OCI-LY7 (cell line): ENCODE data around the gene HCN3. TPM values are rescaled to one million over a fixed set of nuclear protein-coding genes. Genes with fewer than 3 reads are reported as not detected.
"Not testable (repeated sequence)": the region's sequence is repeated elsewhere in the genome, so short reads cannot be mapped to it uniquely, and the experiment has no call there.

Experiments
- BruUV-seq: library from RNA; stranded (reverse); fragments of 400-500 nt; replicated peaks from 2 replicates; lab custom pipeline; 2021; lab: Mats Ljungman, UMichigan
- CTCF ChIA-PET: fragments of 300-600 bp; sonication (Branson Sonifier 250); formaldehyde crosslinking; loops from one replicate; lab custom pipeline; 2022; ENCODE audit warnings: antibody characterized with exemption; ENCODE audit not compliant: unreplicated experiment; lab: Charles Lee
- POLR2A ChIA-PET: fragments of 300-600 bp; sonication (Branson Sonifier 250); formaldehyde crosslinking; loops from one replicate; lab custom pipeline; 2022; ENCODE audit warnings: antibody characterized with exemption; lab: Charles Lee
- DNase-seq: peaks from one replicate; pipeline ENCODE4 v3.0.0-alpha.2; 2015; ENCODE audit warnings: low spot score
- H2AFZ ChIP-seq: fragments of 200-600 bp; sonication (generic), shearing (Covaris generic); 2 replicates; pipeline ENCODE4 v1.6.1; 2014; ENCODE audit warnings: mild to moderate bottlenecking, antibody characterized with exemption, low read length, moderate library complexity
- H3K27ac ChIP-seq: fragments of 200-600 bp; sonication (generic); 2 replicates; pipeline ENCODE4 v1.5.1; 2014; ENCODE audit warnings: mixed run types, low read depth, mild to moderate bottlenecking, moderate library complexity, low read length, inconsistent platforms; ENCODE audit not compliant: poor library complexity, severe bottlenecking
- H3K36me3 ChIP-seq: fragments of 200-600 bp; sonication (generic); 2 replicates; pipeline ENCODE4 v1.6.1; 2014; ENCODE audit warnings: mild to moderate bottlenecking, antibody characterized with exemption, low read length, moderate library complexity, mixed read lengths; ENCODE audit not compliant: insufficient read depth
- H3K4me1 ChIP-seq: fragments of 200-600 bp; sonication (generic); 2 replicates; pipeline ENCODE4 v1.5.1; 2014; ENCODE audit warnings: mild to moderate bottlenecking, low read length; ENCODE audit not compliant: insufficient read depth, poor library complexity, severe bottlenecking
- H3K4me2 ChIP-seq: fragments of 200-600 bp; sonication (generic); 2 replicates; pipeline ENCODE4 v1.6.1; 2014; ENCODE audit warnings: mild to moderate bottlenecking, low read length
- H3K4me3 ChIP-seq: fragments of 200-600 bp; sonication (generic); 2 replicates; pipeline ENCODE4 v1.5.1; 2014; ENCODE audit warnings: mild to moderate bottlenecking, low read depth, low read length; ENCODE audit not compliant: poor library complexity, severe bottlenecking
- H3K79me2 ChIP-seq: fragments of 200-600 bp; sonication (generic); 2 replicates; pipeline ENCODE4 v1.6.1; 2016; ENCODE audit warnings: low read depth, mild to moderate bottlenecking, low read length, moderate library complexity, mixed read lengths; ENCODE audit not compliant: insufficient read depth
- H3K9me2 ChIP-seq: fragments of 200-600 bp; sonication (generic); 2 replicates; pipeline ENCODE4 v1.6.1; 2016; ENCODE audit warnings: mild to moderate bottlenecking, low read length, mixed read lengths; ENCODE audit not compliant: insufficient read depth
- H3K9me3 ChIP-seq: fragments of 200-600 bp; sonication (generic); 2 replicates; pipeline ENCODE4 v1.6.1; 2014; ENCODE audit warnings: mild to moderate bottlenecking, mixed run types, low read length, mixed read lengths
- H4K20me1 ChIP-seq: fragments of 200-600 bp; sonication (generic); 2 replicates; pipeline ENCODE4 v1.6.1; 2014; ENCODE audit warnings: mild to moderate bottlenecking, antibody characterized with exemption, low read length, moderate library complexity, mixed read lengths; ENCODE audit not compliant: insufficient read depth
- EZH2phosphoT487 ChIP-seq: fragments of 200-600 bp; sonication (generic); IDR thresholded peaks from 2 replicates; pipeline ENCODE4 v1.6.1; 2018; ENCODE audit warnings: low read depth, borderline replicate concordance, mild to moderate bottlenecking, mixed run types, antibody characterized with exemption, low read length, moderate library complexity, mixed read lengths
- intact Hi-C: fragments of 100-400 bp; cut with micrococcal nuclease; formaldehyde crosslinking; loops from one replicate; pipeline ENCODE4 v1.10.0; 2022; ENCODE audit not compliant: unreplicated experiment
- total RNA-seq, 2 experiments: library from RNA; depleted of rRNA in 1 of 2; stranded (reverse); fragments of >200 nt in 1 of 2; shearing (Covaris generic) in 1 of 2; gene quantifications; 2 replicates each; pipeline ENCODE4 v1.2.3, GENCODE V29; 2014 to 2022
- TF ChIP-seq, protein P1 (sequence below): fragments of 200-600 bp; sonication (generic); conservative IDR thresholded peaks from 2 replicates; pipeline ENCODE4 v1.5.1; 2014; ENCODE audit warnings: mild to moderate bottlenecking, antibody characterized with exemption, low read length, moderate library complexity, mixed read lengths

HCN3 gene
- total RNA-seq, 2 experiments from 2014 or later: 6.7 to 19.2 TPM

DNA sequence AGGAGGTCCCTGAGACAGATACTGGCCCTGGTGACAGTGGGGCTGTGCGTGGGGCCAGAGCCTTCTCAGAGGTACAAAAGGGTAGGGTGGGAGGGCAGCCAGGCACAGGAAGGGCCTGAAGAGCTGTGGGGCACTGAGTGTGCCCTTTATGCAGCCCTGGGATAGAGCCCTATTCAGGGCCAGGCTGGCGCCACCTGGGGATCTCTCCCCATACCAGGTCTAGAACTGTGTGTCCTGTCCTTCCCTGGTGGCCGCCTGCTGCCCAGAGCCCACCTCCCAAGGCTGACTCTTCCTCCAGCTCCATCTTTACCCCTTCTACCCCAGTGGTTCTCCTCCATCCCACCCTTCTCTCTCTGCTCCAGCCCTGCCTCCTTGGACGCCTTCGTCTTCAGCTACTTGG, 43.8 kb upstream of the HCN3 start:
- H3K36me3 ChIP-seq: peaks cover 11% of the 10 kb centered on the region
- H3K9me3 ChIP-seq, H4K20me1 ChIP-seq, H3K4me3 ChIP-seq, H3K79me2 ChIP-seq, H3K27ac ChIP-seq, intact Hi-C loops, H2AFZ ChIP-seq, BruUV-seq, POLR2A ChIA-PET, H3K4me2 ChIP-seq, H3K9me2 ChIP-seq, DNase-seq, H3K4me1 ChIP-seq, CTCF ChIA-PET: not testable (repeated sequence)

DNA sequence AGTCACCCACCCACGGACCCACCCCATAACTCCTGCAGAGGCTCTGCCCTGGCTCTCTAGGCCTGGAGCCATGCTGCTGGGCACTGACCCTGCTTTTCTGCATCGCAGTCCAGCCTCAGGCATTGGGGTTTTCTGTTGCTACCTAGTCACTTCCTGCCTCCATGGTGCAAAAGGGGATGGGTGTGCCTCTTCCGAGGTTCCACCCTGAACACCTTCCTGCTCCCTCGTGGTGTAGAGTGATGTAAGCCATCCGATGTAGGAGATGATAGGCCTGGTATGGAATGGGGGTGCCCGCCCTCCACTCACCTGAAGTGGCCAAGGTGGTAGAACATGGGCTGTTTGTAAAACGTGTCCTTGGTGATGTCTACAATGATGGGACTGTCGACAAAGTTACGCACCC, 41.9 kb upstream of the HCN3 start:
- intact Hi-C loops, H4K20me1 ChIP-seq, H3K27ac ChIP-seq, BruUV-seq, POLR2A ChIA-PET, H2AFZ ChIP-seq, H3K9me3 ChIP-seq, H3K4me2 ChIP-seq, CTCF ChIA-PET, H3K4me1 ChIP-seq, H3K4me3 ChIP-seq, DNase-seq, H3K79me2 ChIP-seq, H3K9me2 ChIP-seq: not testable (repeated sequence)
- peaks cover 11% of the 10 kb centered on the region for H3K36me3 ChIP-seq

DNA sequence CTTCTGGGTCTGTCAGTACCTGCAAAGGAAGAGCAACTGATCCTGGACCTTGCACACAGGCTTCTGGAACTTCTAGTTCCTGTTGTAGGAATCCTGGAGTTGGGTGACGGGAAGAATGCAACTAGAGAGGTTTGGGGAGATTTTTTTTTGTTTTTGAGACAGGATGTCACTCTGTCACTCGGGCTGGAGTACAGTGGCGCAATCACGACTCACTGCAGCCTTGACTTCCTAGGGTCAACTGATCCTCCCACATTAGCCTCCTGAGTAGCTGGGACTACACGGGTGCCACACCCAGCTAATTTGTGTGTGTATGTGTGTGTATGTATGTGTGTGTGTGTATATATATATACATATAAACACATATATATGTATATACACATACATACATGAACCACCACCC, 40.8 kb upstream of the HCN3 start:
- intact Hi-C loops: no loop called here
- no peak overlapping the region for H2AFZ ChIP-seq
- POLR2A ChIA-PET: no interaction called here
- H3K9me2 ChIP-seq: no peaks in the 10 kb centered on the region
- CTCF ChIA-PET: no interaction called here
- TF ChIP-seq, protein P1, sequence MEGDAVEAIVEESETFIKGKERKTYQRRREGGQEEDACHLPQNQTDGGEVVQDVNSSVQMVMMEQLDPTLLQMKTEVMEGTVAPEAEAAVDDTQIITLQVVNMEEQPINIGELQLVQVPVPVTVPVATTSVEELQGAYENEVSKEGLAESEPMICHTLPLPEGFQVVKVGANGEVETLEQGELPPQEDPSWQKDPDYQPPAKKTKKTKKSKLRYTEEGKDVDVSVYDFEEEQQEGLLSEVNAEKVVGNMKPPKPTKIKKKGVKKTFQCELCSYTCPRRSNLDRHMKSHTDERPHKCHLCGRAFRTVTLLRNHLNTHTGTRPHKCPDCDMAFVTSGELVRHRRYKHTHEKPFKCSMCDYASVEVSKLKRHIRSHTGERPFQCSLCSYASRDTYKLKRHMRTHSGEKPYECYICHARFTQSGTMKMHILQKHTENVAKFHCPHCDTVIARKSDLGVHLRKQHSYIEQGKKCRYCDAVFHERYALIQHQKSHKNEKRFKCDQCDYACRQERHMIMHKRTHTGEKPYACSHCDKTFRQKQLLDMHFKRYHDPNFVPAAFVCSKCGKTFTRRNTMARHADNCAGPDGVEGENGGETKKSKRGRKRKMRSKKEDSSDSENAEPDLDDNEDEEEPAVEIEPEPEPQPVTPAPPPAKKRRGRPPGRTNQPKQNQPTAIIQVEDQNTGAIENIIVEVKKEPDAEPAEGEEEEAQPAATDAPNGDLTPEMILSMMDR: no peak
- no peak for TF ChIP-seq EZH2phosphoT487
- no peak overlapping the region for H3K4me3 ChIP-seq
- H3K36me3 ChIP-seq: peaks cover 11% of the 10 kb centered on the region
- H3K9me3 ChIP-seq: no peaks in the 10 kb centered on the region
- BruUV-seq: no TSS peak
- DNase-seq: no peak
- no peaks in the 10 kb centered on the region for H4K20me1 ChIP-seq
- H3K27ac ChIP-seq: no peak overlapping the region
- peaks cover 8% of the 10 kb centered on the region for H3K4me1 ChIP-seq
- H3K4me2 ChIP-seq: no peak overlapping the region
- no peaks in the 10 kb centered on the region for H3K79me2 ChIP-seq
